Psoas muscle (tissue), 8 donors: ENCODE data around the gene RNF187. TPM values are rescaled to one million over a fixed set of nuclear protein-coding genes. Genes with fewer than 3 reads are reported as not detected.

Source experiments
- ATAC-seq, 4 donors: fragments of 200-7000 bp; cut with Tn5 transposase; one replicate each; pipeline ENCODE4 v1.9.1; 2020; ENCODE audit warnings: moderate library complexity in 3 of 4, mild to moderate bottlenecking in 2 of 4
- DNase-seq, 2 donors: peaks; one replicate each; pipeline ENCODE4 v3.0.0-alpha.2; 2020
- H3K27ac ChIP-seq: fragments of 200-600 bp; one replicate; pipeline ENCODE4 v1.8.0; 2022
- H3K27me3 ChIP-seq, 3 donors: fragments of 200-600 bp in 1 of 3; one replicate each; pipeline versions ENCODE4 v1.6.1 to v1.8.0; 2013 to 2022; ENCODE audit warnings: low read length in 2 of 3, mild to moderate bottlenecking in 2 of 3, moderate library complexity in 1 of 3; ENCODE audit not compliant: insufficient read depth in 3 of 3
- H3K36me3 ChIP-seq, 2 donors: fragments of 200-600 bp in 1 of 2; one replicate each; pipeline versions ENCODE4 v1.6.1 to v1.8.0; 2013 to 2022; ENCODE audit warnings: low read depth in 1 of 2, mild to moderate bottlenecking in 1 of 2, moderate library complexity in 1 of 2; ENCODE audit not compliant: insufficient read depth in 1 of 2
- H3K4me1 ChIP-seq: fragments of 200-600 bp; one replicate; pipeline ENCODE4 v1.8.0; 2022
- H3K4me3 ChIP-seq: fragments of 200-600 bp; one replicate; pipeline ENCODE4 v1.8.0; 2022; ENCODE audit warnings: mild to moderate bottlenecking
- H3K9me3 ChIP-seq: fragments of 200-600 bp; one replicate; pipeline ENCODE4 v1.8.0; 2022
- WGBS, 3 donors: extraction: QIAGEN DNeasy Blood & Tissue Kit; methylation state at CpG; one replicate each; pipeline versions ENCODE4 v1.1.6 to v1.1.7; 2013; 5-methylcytosine and 5-hydroxymethylcytosine counted together
- intact Hi-C, 2 donors: fragments of 100-400 bp; cut with DNase I; formaldehyde crosslinking; loops; one replicate each; pipeline versions ENCODE4 v1.11.0 to v1.14.2; 2022
- polyA plus RNA-seq, 3 donors: library from polyadenylated mRNA; stranded (reverse); fragments of 200-250 nt; gene quantifications; one replicate each; pipeline ENCODE4 v1.2.3, GENCODE V29; 2013
- total RNA-seq, 4 donors: library from RNA; stranded (reverse); fragmentation: NEBNext Ultra II Directional in 2 of 4; extraction: Animal tissue kit (Norgen Biotek cat#: 25700) in 2 of 4; gene quantifications; one replicate each; pipeline versions ENCODE4 v1.2.1 to v1.2.4, GENCODE V29; 2021 to 2023
- TF ChIP-seq, protein P1 (sequence below): fragments of 200-600 bp; IDR thresholded peaks from one replicate; pipeline ENCODE4 v1.8.0; 2022; ENCODE audit warnings: antibody characterized with exemption
- donor health status: healthy with polysubstance abuse.
- donor health status: DM: no; HTN: no; CAD: no; lungs with moderate emphysema.
- donor health status: Bipolar disorder and iron deficiency.
- donor health status: healthy.
- donor health status: DM: yes; HTN: yes; CAD: no.
- donor health status: DM: no; HTN: no; CAD: no.
- donor health status: DM: no; HTN: no; CAD: no.
- donor health status: DM: yes; HTN: yes; CAD: no.

RNF187 gene
- total and polyA plus RNA-seq, 7 donors: 34.8 to 167 (median 85.2) TPM

DNA sequence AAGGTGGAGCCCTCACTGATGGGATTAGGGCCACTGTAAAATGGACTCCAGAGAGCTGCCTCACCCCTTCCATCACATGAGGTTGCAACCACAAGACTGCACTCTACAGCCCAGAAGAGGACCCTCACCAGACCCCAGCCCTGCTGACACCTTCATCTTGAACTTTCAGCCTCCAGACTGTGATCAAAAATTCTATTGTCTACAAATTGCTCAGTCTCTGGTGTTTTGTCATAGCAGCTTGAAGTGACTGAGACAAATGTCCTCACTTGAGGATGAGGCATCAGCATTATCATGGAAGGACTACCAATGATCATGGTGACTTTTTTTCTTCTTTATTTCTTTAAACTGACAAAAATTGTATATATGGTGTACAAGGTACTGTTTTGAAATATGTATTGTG lies 43.8 kb upstream of the RNF187 start:
- Histone ChIP-seq H3K36me3 (no peaks in the 10 kb centered on the region), H3K4me1 (no peaks in the 10 kb centered on the region), H3K27ac (no peak overlapping the region), H3K27me3 (peaks cover 2 to 64% (median 25%) of the 10 kb centered on the region in 3 donors), H3K4me3 (no peak overlapping the region), H3K9me3 (no peaks in the 10 kb centered on the region)
- intact Hi-C loops: no loop called here
- ATAC-seq (no peak), DNase-seq (no peak)
- TF ChIP-seq, protein P1, sequence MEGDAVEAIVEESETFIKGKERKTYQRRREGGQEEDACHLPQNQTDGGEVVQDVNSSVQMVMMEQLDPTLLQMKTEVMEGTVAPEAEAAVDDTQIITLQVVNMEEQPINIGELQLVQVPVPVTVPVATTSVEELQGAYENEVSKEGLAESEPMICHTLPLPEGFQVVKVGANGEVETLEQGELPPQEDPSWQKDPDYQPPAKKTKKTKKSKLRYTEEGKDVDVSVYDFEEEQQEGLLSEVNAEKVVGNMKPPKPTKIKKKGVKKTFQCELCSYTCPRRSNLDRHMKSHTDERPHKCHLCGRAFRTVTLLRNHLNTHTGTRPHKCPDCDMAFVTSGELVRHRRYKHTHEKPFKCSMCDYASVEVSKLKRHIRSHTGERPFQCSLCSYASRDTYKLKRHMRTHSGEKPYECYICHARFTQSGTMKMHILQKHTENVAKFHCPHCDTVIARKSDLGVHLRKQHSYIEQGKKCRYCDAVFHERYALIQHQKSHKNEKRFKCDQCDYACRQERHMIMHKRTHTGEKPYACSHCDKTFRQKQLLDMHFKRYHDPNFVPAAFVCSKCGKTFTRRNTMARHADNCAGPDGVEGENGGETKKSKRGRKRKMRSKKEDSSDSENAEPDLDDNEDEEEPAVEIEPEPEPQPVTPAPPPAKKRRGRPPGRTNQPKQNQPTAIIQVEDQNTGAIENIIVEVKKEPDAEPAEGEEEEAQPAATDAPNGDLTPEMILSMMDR: no peak

DNA sequence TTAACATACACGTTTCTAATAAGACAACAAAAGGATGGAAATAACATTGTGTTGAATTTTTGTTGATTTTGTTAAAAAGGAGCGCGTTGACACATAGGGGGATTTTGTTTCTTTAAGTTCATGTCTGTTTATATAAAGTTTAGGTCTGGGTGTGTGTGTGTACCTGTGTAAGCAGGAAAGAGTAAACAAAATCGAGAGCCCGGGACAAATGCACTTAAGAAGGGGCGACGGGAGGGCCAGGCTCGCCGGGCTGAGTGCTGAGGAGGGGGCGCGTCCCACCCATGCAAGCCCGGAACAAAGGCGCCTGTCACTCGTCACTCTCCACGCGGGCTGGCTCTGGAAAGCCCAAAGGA lies 41.7 kb upstream of the RNF187 start:
- H3K9me3 ChIP-seq: no peaks in the 10 kb centered on the region
- WGBS, 3 donors: 10 to 13% (median 11%) methylated on average over 16 of the region's 16 CpGs
- intact Hi-C loops: no loop called here
- no peaks in the 10 kb centered on the region for H3K36me3 ChIP-seq
- peak overlapping the region; percentile 41 for H3K4me3 ChIP-seq
- no peak overlapping the region for H3K27ac ChIP-seq
- H3K27me3 ChIP-seq: peaks cover 2 to 59% (median 25%) of the 10 kb centered on the region in 3 donors
- ATAC-seq (no peak), DNase-seq (no peak)
- H3K4me1 ChIP-seq: no peaks in the 10 kb centered on the region
- TF ChIP-seq, protein P1: no peak

DNA sequence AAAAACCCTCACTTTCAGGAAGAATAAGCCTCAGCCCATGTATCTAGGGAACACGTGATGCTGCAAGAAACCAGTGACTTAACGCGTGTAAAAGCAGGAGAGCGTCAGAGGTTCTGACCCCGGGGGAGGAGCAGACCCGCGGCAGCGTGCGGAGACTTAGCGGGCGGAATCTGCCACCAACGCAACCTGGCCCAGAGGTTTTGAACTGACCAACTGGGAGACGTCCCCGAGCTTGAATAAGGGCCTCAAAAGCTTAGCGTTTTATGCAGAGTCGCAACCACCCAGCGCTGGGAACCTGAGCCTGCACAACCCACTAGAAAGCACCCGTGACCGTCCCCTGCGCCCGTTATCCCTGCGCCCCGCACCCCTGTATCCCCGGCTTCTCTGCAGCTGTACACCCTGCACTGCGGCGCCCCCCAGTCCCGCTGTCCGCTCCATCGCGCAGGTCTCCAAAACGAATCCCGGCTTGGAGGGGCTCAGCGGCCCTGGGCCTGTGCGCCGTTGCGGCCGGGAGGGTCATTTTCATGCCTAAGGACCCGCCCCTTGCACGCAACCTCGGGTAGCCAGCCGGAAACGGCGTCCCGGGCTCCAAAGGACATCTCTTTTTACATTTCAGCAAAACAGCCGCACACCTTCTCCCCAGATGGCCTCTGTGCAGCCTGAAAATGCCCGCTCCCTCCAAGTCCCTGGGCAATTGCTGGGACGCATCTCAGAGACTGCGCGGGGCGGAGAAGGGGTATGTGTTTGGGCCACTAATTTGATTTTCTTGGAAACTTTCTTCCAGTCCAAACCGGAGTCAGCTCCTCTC lies 41.1 kb upstream of the RNF187 start:
- DNase-seq: no peak
- Histone ChIP-seq H3K36me3 (no peaks in the 10 kb centered on the region), H3K4me1 (no peaks in the 10 kb centered on the region), H3K4me3 (peak overlapping the region; percentile 41), H3K27me3 (peaks cover 2 to 59% (median 25%) of the 10 kb centered on the region in 3 donors), H3K9me3 (no peaks in the 10 kb centered on the region), H3K27ac (no peak overlapping the region)
- ATAC-seq: peak in 3 of 4 donors; percentile 27 to 69 (median 50)
- TF ChIP-seq, protein P1: no peak
- 5 to 6% (median 5%) methylated on average over 51 of the region's 51 CpGs for WGBS, 3 donors
- intact Hi-C loops: no loop called here

DNA sequence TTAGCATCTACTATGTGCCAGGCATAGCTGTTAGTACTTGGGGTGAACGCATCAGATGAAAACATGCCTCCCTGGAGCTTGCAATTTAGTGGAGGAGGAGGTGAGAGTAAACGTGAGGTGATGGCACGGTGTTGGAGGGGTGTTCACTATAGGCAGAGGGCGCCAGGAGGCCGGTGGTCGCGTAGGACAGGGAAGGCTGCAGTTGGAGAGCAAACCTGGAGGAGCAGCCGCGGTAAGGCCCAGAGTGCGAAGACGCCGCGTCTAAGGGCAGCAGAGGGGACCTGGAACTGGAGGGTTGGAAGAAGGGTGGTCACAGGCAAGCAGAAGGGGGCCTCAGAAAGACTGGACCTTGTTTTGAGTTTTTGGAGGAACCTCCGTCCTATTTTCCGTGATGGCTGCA lies 40.3 kb upstream of the RNF187 start:
- DNase-seq (no peak), ATAC-seq (no peak)
- no peaks in the 10 kb centered on the region for H3K4me1 ChIP-seq
- no peak overlapping the region for H3K27ac ChIP-seq
- TF ChIP-seq, protein P1: no peak
- intact Hi-C loops: no loop called here
- no peaks in the 10 kb centered on the region for H3K9me3 ChIP-seq
- peaks cover 2 to 59% (median 23%) of the 10 kb centered on the region in 3 donors for H3K27me3 ChIP-seq
- H3K36me3 ChIP-seq: no peaks in the 10 kb centered on the region
- 57 to 75% (median 62%) methylated on average over 14 to 15 of the region's 15 CpGs for WGBS, 3 donors
- H3K4me3 ChIP-seq: no peak overlapping the region

DNA sequence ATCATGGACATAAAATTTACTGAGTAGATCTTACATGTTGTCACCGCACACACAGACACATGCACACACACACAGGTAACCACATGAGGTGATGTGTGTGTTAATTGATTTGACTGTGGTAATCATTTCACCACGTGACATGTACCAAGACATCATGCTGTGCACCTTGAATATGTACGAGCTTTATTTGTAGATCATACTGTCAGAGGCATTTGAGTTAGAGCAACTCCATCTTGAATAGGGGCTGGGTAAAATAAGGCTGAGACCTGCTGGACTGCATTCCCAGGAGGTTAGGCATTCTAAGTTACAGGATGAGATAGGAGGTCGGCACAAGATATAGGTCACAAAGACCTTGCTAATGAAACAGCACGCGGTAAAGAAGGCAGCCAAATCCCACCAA lies 38.8 kb upstream of the RNF187 start:
- intact Hi-C loops: no loop called here
- no peak for ATAC-seq

More for the DNA sequence above, 38.8 kb upstream of the RNF187 start:
- WGBS, 3 donors: 88 to 90% (median 89%) methylated on average over 6 of the region's 6 CpGs
- no peak for DNase-seq
- Histone ChIP-seq H3K4me3 (no peak overlapping the region), H3K27ac (no peak overlapping the region), H3K36me3 (no peaks in the 10 kb centered on the region), H3K27me3 (peaks cover 2 to 45% (median 23%) of the 10 kb centered on the region in 3 donors), H3K4me1 (no peaks in the 10 kb centered on the region), H3K9me3 (no peaks in the 10 kb centered on the region)
- TF ChIP-seq, protein P1: no peak
